Middle frontal gyrus (tissue), 1 donor: ENCODE measurements around the gene NXPE1.
"Not testable (repeated sequence)": the region's sequence is repeated elsewhere in the genome, so short reads cannot be mapped to it uniquely, and the experiment has no call there.

ENCODE experiments used
- DNase-seq: peaks from one replicate; pipeline ENCODE4 v3.0.0-alpha.2; 2015; ENCODE audit warnings: low spot score; ENCODE audit errors: extremely low spot score

Gene NXPE1

DNA sequence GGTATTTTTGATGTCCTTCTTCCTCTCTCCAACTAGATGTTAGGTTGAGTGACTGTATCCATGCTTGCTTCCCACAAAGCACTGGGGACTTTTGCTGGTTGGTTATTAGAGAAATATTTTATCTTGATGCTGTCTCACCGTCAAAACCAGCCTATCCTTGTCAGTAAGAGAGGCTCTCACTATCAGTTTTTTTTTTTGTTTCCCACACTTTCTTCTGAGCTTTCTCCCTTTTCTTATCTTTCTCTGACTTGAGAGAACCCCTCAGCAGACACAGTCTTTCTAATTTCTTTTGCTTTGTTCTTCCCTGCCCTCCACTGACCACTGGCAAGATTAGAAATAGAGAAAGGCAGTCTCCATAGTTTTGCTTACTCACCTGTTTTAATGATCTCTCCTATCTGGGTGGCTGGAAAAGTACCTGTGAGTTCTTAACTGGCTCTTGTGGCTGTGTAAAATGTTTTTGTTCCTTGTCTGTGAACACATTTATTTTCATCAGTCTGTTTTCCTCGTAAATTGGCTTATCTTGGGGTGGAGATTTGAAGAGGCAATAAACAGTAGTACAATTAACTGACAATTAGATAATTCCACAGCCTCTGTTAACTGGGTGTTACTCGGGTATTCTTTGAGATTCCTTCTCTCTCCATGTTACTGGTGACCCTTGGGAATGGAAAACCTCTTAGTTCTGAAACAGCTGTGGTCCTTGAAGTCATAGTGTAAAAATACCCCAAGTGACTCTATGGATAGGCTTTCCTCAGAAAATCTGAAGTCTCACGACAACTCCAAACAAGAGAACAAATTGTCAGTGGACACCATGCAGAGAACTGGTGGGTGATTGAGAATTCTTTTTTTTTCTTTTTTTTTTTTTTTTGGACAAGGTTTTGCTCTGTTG, at the start of gene NXPE1:
Gene NXPE1 (minus strand): TSS at position 457 of the 886 bp plus-strand sequence. CDS start 8,680 bp downstream, outside the sequence.
- no peak for DNase-seq

DNA sequence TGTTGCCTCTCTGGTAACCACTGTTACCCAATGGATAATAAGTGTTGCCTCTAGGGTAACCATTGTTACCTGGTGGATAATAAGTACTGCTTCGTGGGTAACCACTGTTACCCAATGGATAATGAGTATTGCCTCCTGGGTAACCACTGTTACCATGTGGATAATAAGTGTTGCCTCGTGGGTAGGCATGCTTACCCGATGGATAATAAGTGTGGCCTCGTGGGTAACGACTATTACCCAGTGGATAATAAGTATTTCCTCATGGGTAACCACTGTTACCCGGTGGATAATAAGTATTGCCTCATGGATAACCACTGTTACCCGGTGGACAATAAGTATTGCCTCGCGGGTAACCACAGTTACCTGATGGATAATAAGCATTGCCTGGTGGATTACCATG, 49.7 kb upstream of the NXPE1 start:
- DNase-seq = no peak

DNA sequence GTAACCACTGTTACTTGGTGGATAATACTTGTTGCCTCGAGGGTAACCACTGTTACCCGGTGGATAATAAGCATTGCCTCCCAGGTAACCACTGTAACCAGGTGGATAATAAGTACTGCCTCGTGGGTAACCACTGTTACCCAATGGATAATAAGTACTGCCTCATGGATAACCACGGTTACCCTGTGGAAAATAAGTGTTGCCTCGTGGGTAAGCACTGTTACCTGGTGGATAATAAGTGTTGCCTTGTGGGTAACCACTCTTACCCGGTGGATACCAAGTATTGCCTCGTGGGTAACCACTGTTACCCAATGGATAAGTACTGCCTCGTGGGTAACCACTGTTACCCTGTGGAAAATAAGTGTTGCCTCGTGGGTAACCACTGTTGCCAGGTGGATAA, 48.9 kb upstream of the NXPE1 start:
- DNase-seq = not testable (repeated sequence)

DNA sequence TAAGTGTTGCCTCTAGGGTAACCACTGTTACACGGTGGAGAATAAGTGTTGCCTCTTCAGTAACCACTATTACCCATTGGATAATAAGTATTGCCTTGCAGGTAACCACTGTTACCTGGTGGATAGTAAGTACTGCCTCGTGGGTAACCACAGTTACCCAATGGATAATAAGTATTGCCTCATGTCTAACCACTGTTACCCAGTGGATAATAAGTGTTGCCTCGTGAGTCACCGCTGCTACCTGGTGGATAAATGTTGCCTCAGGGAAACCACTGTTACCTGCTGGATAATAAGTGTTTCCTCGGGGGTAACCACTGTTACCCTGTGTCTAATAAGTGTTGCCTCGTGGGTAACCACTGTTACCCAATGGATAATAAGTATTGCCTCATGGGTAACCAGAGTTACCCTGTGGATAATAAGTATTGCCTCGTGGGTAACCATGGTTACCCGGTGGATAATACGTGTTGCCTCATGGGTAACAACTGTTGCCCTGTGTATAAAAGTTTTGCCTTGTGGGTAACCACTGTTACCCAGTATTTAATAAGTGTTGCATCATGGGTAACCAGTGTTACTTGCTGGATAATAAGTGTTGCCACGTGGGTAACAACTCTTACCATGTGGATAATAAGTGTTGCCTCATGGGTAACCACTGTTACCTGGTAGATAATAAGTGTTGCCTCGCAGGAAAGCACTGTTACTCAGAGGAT, 48.2 kb upstream of the NXPE1 start:
- no peak for DNase-seq

DNA sequence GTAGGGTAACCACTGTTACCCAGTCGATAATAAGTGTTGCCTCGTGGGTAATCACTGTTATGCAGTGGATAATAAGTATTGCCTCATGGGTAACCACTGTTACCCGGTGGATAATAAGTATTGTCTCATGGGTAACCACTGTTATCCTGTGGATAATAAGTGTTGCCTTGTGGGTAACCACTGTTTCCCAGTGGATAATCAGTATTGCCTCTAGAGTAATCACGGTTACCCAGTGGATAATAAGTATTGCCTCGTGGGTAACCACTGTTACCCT, 47.1 kb upstream of the NXPE1 start:
- not testable (repeated sequence) for DNase-seq

DNA sequence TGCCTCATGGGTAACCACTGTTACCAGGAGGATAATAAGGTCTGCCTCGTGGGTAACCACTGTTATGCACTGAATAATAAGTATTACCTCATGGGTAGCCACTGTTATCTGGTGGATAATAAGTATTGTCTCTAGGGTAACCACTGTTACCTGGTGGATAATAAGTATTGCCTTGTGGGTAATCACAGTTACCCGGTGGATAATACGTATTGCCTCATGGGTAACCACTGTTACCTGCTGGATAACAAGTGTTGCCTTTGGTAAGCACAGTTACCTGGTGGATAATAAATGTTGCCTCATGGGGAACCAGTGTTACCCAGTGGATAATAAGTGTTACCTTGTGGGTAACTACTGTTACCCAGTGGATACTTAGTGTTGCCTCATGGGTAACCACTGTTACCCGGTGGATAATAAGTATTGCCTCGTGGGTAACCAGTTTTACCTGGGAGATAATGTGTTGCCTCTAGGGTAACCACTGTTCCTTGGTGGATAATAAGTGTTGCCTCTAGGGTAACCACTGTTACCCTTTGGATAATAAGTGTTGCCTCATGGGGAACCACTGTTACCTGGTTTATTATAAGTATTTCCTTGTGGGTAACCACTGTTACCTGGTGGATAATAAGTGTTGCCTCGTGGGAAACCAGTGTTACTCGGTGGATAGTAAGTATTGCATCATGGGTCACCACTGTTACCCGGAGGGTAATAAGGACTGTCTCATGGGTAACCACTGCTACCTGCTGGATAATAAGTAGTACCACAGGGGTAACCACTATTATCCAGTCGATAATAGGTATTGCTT, 46.5 kb upstream of the NXPE1 start:
- DNase-seq = no peak

DNA sequence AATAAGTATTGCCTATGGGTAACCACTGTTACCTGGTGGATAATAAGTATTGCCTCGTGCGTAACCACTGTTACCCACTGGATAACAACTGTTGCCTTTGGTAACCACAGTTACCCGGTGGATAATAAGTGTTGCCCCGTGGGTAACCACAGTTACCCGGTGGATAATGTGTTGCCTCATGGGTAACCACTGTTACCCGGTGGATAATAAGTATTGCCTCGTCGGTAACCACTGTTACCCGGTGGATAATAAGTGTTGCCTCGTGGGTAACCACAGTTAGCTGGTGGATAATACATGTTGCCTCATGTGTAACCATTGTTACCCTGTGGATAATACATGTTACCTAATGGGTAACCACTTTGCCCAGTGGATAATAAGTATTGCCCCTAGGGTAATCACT, 45.7 kb upstream of the NXPE1 start:
- no peak for DNase-seq

DNA sequence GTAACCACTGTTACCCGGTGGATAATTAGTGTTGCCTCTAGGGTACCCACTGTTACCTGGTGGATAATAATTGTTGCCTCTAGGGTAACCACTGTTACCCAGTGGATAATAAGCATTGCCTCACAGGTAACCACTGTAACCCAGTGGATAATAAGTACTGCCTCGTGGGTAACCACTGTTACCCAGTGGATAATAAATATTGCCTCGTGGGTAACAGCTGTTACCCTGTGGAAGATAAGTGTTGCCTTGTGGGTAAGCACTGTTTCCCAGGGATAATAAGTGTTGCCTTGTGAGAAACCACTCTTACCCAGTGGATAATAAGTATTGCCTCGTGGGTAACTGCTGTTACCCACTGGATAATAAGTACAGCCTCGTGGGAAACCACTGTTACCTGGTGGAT, 45.2 kb upstream of the NXPE1 start:
- no peak for DNase-seq

DNA sequence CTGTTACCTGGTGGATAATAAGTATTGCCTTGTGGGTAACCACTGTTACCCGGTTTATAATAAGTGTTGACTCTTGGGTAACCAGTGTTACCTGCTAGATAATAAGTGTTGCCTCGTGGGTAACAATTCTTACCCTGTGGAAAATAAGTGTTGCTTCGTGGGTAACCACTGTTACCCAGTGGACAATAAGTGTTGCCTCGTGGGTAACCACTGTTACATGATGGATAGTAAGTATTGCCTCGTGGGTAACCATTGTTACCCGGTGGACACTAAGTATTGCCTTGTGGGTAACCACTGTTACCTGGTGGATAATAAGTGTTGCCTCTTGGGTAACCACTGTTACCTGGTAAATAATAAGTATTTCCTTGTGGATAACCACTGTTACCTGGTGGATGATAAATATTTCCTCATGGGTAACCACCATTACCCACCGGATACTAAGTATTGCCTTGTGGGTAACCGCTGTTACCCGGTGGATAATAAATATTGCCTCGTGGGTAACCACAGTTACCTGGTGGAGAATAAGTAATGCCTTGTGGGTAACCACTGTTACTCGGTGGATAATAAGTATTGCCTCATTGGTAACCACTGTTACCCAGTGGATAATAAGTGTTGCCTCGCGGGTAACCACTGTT, 44.6 kb upstream of the NXPE1 start:
- DNase-seq = no peak

DNA sequence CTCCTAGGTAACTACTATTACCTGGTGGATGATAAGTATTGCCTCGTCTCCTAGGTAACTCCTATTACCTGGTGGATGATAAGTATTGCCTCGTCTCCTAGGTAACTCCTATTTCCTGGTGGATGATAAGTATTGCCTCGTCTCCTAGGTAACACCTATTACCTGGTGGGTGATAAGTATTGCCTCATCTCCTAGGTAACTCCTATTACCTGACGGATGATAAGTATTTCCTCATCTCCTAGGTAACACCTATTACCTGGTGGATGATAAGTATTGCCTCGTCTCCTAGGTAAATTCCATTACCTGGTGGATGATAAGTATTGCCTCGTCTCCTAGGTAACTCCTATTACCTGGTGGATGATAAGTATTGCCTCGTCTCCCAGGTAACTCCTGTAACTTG, 43.5 kb upstream of the NXPE1 start:
- not testable (repeated sequence) for DNase-seq

DNA sequence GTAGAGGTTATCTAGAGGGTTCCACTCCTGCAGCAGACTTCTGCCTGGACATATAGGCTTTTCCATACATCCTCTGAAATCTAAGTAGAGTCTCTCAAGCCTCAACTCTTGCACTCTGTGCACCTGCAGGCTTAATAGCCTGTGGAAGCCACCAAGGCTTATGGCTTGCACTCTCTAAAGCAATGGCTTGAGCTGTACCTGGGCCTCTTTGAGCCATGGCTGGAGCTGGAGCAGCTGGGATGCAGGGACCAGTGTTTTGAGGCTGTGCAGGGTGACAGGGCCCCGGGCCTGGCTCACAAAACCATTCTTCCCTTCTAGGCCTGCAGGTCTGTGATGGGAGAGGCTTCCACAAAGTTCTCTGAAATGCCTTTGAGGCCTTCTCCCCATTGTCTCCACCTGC, 38.8 kb upstream of the NXPE1 start:
- DNase-seq = no peak

DNA sequence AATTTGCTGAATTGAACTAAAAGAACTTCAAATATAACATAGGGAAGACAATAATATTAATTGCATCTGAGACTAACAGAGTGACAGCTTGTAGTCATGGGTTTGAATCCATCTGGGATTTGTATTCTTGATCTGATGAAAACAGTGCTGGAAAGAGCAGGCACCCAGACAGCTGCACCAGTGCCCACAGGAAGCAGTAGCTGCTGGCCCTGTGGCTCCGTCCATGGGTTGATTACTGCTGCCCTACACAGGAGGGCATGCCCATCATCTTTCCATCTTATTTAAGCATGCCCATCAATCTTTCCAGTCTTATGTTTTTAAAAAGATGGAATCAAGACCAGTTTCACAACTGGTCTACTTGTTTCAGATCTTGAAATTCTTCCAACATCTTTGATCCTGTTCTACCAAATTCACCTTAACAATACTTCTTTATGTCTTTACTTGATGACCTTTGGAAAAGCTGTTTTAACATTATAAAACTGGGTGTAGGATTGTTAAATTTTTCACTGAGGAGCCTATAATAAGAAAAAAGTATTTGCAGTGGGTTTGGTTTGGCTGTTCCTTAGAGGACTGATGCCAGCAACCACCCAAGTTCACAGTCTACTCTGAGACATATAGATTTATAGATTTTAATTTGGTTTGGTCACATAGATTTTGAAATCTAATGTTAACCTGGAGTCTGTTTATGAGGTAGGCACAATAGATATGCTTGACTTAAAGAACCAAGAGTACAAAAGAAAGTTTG, 36.7 kb upstream of the NXPE1 start:
- DNase-seq = no peak

DNA sequence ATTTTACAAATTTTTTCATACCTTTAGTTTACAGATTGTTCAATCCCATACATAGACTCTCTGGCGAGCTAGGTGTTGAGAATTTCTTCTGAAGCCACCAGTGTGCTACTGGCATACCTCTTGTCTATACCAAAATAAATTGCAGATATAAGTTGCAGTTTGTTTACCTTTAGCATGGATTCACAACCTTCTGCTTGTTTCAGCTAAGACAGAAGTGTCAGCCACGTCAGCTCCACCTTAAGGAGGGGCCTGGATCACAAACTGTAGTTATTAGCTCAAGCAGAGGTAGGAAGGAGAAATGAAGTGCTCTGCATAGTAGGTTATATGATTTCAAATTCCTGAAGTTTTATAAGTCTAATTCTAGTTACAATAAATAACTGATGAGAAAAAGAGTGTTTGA, 35.9 kb upstream of the NXPE1 start, which contains the start of gene NXPE4:
Gene NXPE4 (minus strand): TSS at position 216 of the 400 bp plus-strand sequence. CDS start 1,027 bp downstream, outside the sequence.
- no peak for DNase-seq

DNA sequence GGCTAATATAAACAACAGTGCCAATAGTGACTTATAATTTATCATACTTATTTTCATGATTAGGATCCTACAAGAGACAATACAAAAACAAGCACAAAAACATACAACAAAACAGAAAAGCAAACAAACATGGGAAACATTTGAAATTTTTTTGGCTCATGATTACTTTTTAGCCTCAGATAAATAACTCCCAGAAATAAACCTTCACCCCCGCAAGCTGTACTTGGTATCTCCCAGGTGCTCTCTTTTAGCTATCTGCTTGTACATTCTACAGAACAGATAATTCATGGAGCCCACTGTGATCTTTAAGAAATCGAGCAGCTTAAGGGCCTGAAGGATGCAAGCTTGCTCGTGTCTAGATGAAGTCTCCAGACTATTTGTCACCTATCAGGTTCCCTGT, 35.0 kb upstream of the NXPE1 start:
- no peak for DNase-seq

DNA sequence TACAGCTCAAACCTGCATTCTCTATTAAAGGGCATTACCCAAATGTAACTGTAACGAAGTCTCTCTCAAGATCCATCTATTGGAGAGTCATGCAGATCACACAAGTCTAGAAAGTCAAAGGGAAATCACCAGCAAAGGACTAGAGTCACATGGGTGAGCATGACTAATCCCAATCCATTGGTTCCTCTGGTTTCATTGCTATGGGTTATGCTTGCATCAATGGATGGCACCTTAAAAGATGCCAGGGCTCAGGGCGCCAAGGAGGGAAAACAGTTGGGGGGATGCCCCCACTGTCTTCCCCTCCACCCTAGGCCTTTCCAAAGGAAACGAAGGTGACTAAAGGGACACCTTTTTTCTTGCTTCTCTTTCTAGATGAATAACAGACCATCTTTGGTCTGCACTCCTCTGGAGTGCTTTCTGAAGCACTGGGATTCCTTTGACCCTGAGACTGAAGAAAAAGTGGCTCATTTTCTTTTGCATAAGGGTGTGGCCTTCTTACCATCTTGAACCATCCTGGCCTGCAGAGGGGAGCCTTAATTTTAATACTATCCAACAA, 27.8 kb upstream of the NXPE1 start:
- DNase-seq = no peak

DNA sequence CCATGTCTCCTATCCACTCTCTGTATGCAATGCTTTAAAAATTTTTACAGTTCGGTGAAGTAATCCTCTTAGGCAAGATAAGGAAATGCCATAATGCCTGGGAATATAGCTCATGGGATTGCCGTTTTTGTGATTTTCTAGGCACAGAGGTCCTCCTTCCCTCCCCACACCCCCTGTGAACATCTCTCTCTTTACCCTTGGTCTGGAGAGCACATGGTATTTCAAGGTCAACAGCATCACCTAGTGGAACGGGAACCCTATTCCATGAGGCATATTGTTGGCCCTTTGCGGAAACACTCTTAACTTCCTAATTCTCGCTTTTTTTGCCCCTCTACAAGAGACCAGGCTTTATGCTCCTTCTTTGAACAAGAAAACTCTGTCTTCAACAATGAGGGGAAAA, 27.1 kb upstream of the NXPE1 start:
- no peak for DNase-seq

DNA sequence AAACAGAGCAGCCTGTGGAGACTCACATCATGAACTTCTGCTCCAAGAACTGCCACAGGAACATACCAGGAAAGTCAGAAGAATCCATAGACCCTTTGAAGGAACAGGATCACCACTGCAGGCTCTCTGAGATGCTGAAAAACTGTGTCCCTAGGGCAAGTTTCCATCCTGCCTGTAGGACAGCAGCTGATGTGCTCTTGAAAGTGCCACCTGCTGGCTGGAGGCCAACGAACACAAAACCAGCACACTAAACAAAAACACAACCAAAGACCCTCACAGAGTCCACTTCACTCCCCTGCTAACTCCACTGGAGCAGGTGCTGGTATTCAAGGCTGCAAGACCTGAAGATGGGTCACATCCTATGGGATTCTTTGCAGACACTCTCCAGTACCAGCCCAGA, 12.0 kb upstream of the NXPE1 start:
- DNase-seq = no peak

DNA sequence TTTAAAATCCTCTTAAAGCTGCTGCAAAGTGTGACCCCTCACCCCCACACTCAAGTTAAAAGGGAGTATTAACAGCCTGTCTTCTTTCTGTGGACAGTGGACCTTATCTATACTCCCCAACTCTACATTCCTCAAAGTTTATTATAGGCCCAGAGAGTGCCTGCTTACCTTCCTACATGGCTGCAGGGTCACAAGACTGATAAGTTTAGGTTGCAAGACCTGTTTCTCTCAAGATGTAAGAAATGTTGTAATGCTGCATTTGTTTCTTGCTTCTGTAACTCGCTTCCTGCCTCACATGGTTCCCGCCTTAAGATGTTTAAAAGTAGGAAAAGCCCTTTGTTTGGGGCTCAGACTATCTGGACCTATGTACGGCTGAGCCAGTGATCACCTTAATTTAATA, 10.1 kb upstream of the NXPE1 start:
- no peak for DNase-seq

DNA sequence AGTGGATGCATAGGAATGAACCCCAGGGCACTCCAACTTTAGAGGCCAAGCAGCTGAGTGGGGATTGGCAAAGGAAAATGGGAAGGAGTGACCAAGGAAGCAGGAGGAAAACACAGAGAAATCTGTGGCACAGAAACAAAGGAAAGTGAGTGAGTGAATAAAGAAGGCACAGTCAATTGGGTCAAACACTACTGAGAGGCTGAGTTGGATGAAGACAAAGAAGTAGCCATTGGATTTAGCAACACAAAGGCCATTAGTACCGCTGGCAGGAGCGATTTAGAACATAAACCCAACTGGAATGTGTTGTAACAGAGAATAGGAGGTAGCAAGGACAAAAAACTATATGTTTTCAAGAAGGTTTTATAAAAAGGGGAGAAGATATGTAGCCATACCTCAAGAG, 6.6 kb upstream of the NXPE1 start:
- no peak for DNase-seq

DNA sequence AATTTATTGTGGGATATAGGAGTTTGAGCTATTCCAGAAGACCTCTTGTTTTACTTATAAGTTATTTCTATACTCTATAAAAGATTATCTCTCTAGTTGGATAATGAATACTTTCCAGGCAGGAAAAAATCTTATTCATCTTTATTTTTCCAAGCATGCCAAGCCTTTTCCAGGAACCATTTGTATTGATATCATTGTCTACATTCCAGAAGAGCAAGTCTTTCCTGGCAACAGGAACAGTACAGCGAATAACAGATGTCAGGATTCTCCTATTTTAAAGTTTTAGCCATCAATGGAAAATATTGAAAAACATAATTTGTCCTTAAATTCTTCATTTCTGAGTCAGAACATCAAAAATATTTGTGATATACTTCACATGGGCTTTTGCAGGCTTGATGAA, 5.2 kb upstream of the NXPE1 start:
- DNase-seq = no peak

DNA sequence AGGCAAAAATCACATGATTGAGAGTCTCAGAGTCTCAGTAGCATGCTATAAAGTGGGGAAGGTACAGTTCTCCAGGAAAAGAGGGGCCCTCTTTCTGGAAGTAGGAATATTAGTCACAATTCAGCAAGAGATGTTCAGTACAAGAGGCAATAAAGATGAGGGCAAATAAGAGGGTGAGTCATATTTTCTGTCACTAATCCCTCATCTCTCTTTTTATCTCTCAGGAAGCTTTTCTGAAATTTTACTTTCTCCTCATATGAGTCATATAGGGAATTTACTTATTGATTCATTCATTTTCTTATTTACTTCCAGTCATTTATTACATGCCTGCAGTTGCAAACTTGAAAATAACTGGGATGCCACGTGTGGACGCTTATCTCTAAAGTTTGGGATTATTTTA, 3.4 kb upstream of the NXPE1 start:
- DNase-seq = no peak
